Measurements from ENCODE around the gene WDR36. TPM values are rescaled to one million over a fixed set of nuclear protein-coding genes. Genes with fewer than 3 reads are reported as not detected.

The WDR36 gene
- total and polyA plus RNA-seq, 2 experiments from 2014 or later: 18.5 to 56.8 TPM

- Histone ChIP-seq H3K27me3 (ENCODE audit: insufficient read depth) (no peaks in the 10 kb centered on the region), H3K4me1 (ENCODE audit: insufficient read depth) (no peaks in the 10 kb centered on the region), H3K79me2 (replicated peaks; ENCODE audit: insufficient read depth) (no peaks in the 10 kb centered on the region), H3K36me3 (ENCODE audit: insufficient read depth) (no peaks in the 10 kb centered on the region), H3K9me2 (ENCODE audit: insufficient read depth) (no peaks in the 10 kb centered on the region), H3F3A (replicated peaks; ENCODE audit: low read depth) (no peaks in the 10 kb centered on the region), H4K20me1 (replicated peaks; ENCODE audit: insufficient read depth) (no peaks in the 10 kb centered on the region), H3K27ac (ENCODE audit: low read depth) (no peak overlapping the region), H3K4me3 (no peak overlapping the region), H3K4me2 (no peak overlapping the region), H2AFZ (no peak overlapping the region)
- no peaks in the 10 kb centered on the region for H3K36me3 Mint-ChIP-seq (ENCODE audit: low read depth)
- H3K9me3 Mint-ChIP-seq: no peaks in the 10 kb centered on the region
- peak; percentile 19 to 63; a peak in 3 of 4 replicates for TF ChIP-seq CTCF (conservative IDR thresholded peaks at IDR 0.05; ENCODE audit: low read depth in 2 of 2)
- no peak for TF ChIP-seq ZNF114 (CRISPR knock-in tag; IDR thresholded peaks at IDR 0.05)
- H3K4me3 Mint-ChIP-seq: no peak overlapping the region
- peaks cover 3% of the 10 kb centered on the region for H3K27me3 Mint-ChIP-seq (ENCODE audit: insufficient read depth, low read depth, poor library complexity)
- peaks cover 4% of the 10 kb centered on the region; the same call in 1 of the 3 replicates for H3K4me1 Mint-ChIP-seq
- no peak overlapping the region for H3K27ac Mint-ChIP-seq
- ATAC-seq (peak; percentile 50; the same call in 1 of the 3 replicates), DNase-seq (ENCODE audit: low spot score) (peak; percentile 28)
These were observed 67.7 kb downstream of the WDR36 start for GRCh38 chr5:111159845-111160244.

GRCh38 chr5:111163000-111163399 is 70.9 kb downstream of the WDR36 start:
- no peaks in the 10 kb centered on the region for H3K36me3 ChIP-seq (ENCODE audit: insufficient read depth)
- peaks cover 2% of the 10 kb centered on the region; the same call in 1 of the 2 replicates for H3K9me2 ChIP-seq (ENCODE audit: insufficient read depth)
- Mint-ChIP-seq H3K9me3 (no peaks in the 10 kb centered on the region), H3K27me3 (ENCODE audit: insufficient read depth, low read depth, poor library complexity) (no peaks in the 10 kb centered on the region), H3K27ac (no peak overlapping the region), H3K4me3 (no peak overlapping the region), H3K36me3 (ENCODE audit: low read depth) (no peaks in the 10 kb centered on the region), H3K4me1 (peaks cover 16% of the 10 kb centered on the region; the same call in 2 of the 3 replicates)
- ATAC-seq: no peak
- H3K4me1 ChIP-seq (ENCODE audit: insufficient read depth): no peaks in the 10 kb centered on the region
- H4K20me1 ChIP-seq (replicated peaks; ENCODE audit: insufficient read depth): no peaks in the 10 kb centered on the region
- no peaks in the 10 kb centered on the region for H3K79me2 ChIP-seq (replicated peaks; ENCODE audit: insufficient read depth)
- DNase-seq (ENCODE audit: low spot score): no peak
- H2AFZ ChIP-seq: no peak overlapping the region
- no peak overlapping the region for H3K27ac ChIP-seq (ENCODE audit: low read depth)
- H3K27me3 ChIP-seq (ENCODE audit: insufficient read depth): no peaks in the 10 kb centered on the region
- H3K4me3 ChIP-seq: no peak overlapping the region
- no peaks in the 10 kb centered on the region for H3F3A ChIP-seq (replicated peaks; ENCODE audit: low read depth)
- no peak overlapping the region for H3K4me2 ChIP-seq
- TF ChIP-seq POLR2AphosphoS5 (IDR thresholded peaks at IDR 0.05; ENCODE audit: low read depth) (no peak), EZH2phosphoT487 (IDR thresholded peaks at IDR 0.05; ENCODE audit: unreplicated experiment) (no peak), NANOG (IDR thresholded peaks at IDR 0.05; ENCODE audit: borderline replicate concordance) (no peak), CTCF (conservative IDR thresholded peaks at IDR 0.05; ENCODE audit: low read depth in 2 of 2) (no peak), ETS1 (IDR thresholded peaks at IDR 0.05) (no peak), STAT1 (IDR thresholded peaks at IDR 0.05; ENCODE audit: unreplicated experiment) (no peak), JUNB (IDR thresholded peaks at IDR 0.05; ENCODE audit: unreplicated experiment) (no peak), ZNF114 (CRISPR knock-in tag; IDR thresholded peaks at IDR 0.05) (no peak), EZH2 (IDR thresholded peaks at IDR 0.05; ENCODE audit: low read depth, unreplicated experiment) (no peak), CREB1 (CRISPR knock-in tag; IDR thresholded peaks at IDR 0.05; ENCODE audit: low read depth) (no peak), ZNF331 (CRISPR knock-in tag; IDR thresholded peaks at IDR 0.05; ENCODE audit: low read depth) (no peak)
- TF ChIP-seq, protein P1, sequence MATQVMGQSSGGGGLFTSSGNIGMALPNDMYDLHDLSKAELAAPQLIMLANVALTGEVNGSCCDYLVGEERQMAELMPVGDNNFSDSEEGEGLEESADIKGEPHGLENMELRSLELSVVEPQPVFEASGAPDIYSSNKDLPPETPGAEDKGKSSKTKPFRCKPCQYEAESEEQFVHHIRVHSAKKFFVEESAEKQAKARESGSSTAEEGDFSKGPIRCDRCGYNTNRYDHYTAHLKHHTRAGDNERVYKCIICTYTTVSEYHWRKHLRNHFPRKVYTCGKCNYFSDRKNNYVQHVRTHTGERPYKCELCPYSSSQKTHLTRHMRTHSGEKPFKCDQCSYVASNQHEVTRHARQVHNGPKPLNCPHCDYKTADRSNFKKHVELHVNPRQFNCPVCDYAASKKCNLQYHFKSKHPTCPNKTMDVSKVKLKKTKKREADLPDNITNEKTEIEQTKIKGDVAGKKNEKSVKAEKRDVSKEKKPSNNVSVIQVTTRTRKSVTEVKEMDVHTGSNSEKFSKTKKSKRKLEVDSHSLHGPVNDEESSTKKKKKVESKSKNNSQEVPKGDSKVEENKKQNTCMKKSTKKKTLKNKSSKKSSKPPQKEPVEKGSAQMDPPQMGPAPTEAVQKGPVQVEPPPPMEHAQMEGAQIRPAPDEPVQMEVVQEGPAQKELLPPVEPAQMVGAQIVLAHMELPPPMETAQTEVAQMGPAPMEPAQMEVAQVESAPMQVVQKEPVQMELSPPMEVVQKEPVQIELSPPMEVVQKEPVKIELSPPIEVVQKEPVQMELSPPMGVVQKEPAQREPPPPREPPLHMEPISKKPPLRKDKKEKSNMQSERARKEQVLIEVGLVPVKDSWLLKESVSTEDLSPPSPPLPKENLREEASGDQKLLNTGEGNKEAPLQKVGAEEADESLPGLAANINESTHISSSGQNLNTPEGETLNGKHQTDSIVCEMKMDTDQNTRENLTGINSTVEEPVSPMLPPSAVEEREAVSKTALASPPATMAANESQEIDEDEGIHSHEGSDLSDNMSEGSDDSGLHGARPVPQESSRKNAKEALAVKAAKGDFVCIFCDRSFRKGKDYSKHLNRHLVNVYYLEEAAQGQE (IDR thresholded peaks at IDR 0.05; ENCODE audit: unreplicated experiment): no peak

Data from GM23338 (cell line).